Tibial artery (tissue), 4 donors: Measurements from ENCODE around the gene POLA1.

ENCODE experiments used
- DNase-seq, 2 donors: peaks; one replicate each; pipeline ENCODE4 v3.0.0-alpha.2; 2019
- H3K27ac ChIP-seq, 2 donors: fragments of 200-600 bp; sonication (generic) in 1 of 2; 1 replicate in 1 of 2; 2 replicates in 1 of 2; pipeline ENCODE4 v1.5.1; 2018 to 2019; ENCODE audit warnings: mild to moderate bottlenecking in 1 of 2
- H3K27me3 ChIP-seq, 2 donors: fragments of 200-600 bp; sonication (generic) in 1 of 2; one replicate each; pipeline versions ENCODE4 v1.5.1 to v1.6.0; 2016 to 2019
- H3K36me3 ChIP-seq, 3 donors: fragments of 200-600 bp; sonication (generic) in 2 of 3; one replicate each; pipeline ENCODE4 v1.5.1; 2016 to 2019; ENCODE audit warnings: mild to moderate bottlenecking in 2 of 3
- H3K4me1 ChIP-seq, 4 donors: fragments of 200-600 bp; sonication (generic) in 2 of 4; 1 replicate in 3 of 4; 2 replicates in 1 of 4; pipeline ENCODE4 v1.5.1; 2016 to 2019
- H3K4me3 ChIP-seq, 2 donors: fragments of 200-600 bp; sonication (generic) in 1 of 2; 1 replicate in 1 of 2; 2 replicates in 1 of 2; pipeline ENCODE4 v1.5.1; 2018 to 2019; ENCODE audit warnings: mild to moderate bottlenecking in 2 of 2
- H3K9me3 ChIP-seq, 3 donors: fragments of 200-600 bp; sonication (generic) in 1 of 3; one replicate each; pipeline ENCODE4 v1.5.1; 2016 to 2019
- CTCF ChIP-seq, 2 experiments: fragments of 200-600 bp in 1 of 2; fragments of 450-650 bp in 1 of 2; IDR thresholded peaks; one replicate each; pipeline ENCODE4 v1.5.1; 2017 to 2019; ENCODE audit warnings: antibody characterized with exemption in 2 of 2, mild to moderate bottlenecking in 1 of 2, moderate library complexity in 1 of 2
- intact Hi-C: fragments of 100-400 bp; cut with DNase I; formaldehyde crosslinking; loops from one replicate; pipeline ENCODE4 v1.15.0; 2023; ENCODE audit warnings: low total_unique reads

The POLA1 gene

GRCh38 chrX:24761306-24761705 is 67.6 kb downstream of the POLA1 start:
- no peak for DNase-seq
- H3K4me3 ChIP-seq, result no peak overlapping the region
- no peak overlapping the region for H3K27ac ChIP-seq
- H3K4me1 ChIP-seq, result no peaks in the 10 kb centered on the region
- intact Hi-C loops, result no loop called here
- no peak for TF ChIP-seq CTCF (IDR thresholded peaks at IDR 0.05)
- no peaks in the 10 kb centered on the region for H3K9me3 ChIP-seq
- H3K27me3 ChIP-seq, result no peaks in the 10 kb centered on the region
- H3K36me3 ChIP-seq, result no peaks in the 10 kb centered on the region

GRCh38 chrX:24763989-24764388 is 70.3 kb downstream of the POLA1 start:
- Histone ChIP-seq H3K9me3 (no peaks in the 10 kb centered on the region), H3K27me3 (no peaks in the 10 kb centered on the region), H3K4me3 (no peak overlapping the region), H3K36me3 (no peaks in the 10 kb centered on the region), H3K27ac (no peak overlapping the region), H3K4me1 (no peaks in the 10 kb centered on the region)
- no peak for TF ChIP-seq CTCF (IDR thresholded peaks at IDR 0.05)
- intact Hi-C loops, result no loop called here
- DNase-seq, result no peak

- Histone ChIP-seq H3K27ac (no peak overlapping the region), H3K4me1 (no peaks in the 10 kb centered on the region), H3K9me3 (no peaks in the 10 kb centered on the region), H3K36me3 (no peaks in the 10 kb centered on the region), H3K27me3 (no peaks in the 10 kb centered on the region), H3K4me3 (no peak overlapping the region)
- DNase-seq, result no peak
- TF ChIP-seq CTCF (IDR thresholded peaks at IDR 0.05), result no peak
- intact Hi-C loops, result no loop called here
Measured at GRCh38 chrX:24767557-24767956, 73.8 kb downstream of the POLA1 start.

GRCh38 chrX:24768556-24768955 is 74.8 kb downstream of the POLA1 start:
- Histone ChIP-seq H3K36me3 (no peaks in the 10 kb centered on the region), H3K27me3 (no peaks in the 10 kb centered on the region), H3K4me1 (no peaks in the 10 kb centered on the region), H3K27ac (no peak overlapping the region), H3K4me3 (no peak overlapping the region), H3K9me3 (no peaks in the 10 kb centered on the region)
- intact Hi-C loops, result no loop called here
- TF ChIP-seq CTCF (IDR thresholded peaks at IDR 0.05), result no peak
- no peak for DNase-seq

GRCh38 chrX:24774650-24775049 is 80.9 kb downstream of the POLA1 start:
- H3K4me1 ChIP-seq, result no peaks in the 10 kb centered on the region
- H3K36me3 ChIP-seq, result no peaks in the 10 kb centered on the region
- H3K9me3 ChIP-seq, result no peaks in the 10 kb centered on the region
- H3K27ac ChIP-seq, result no peak overlapping the region
- TF ChIP-seq CTCF (IDR thresholded peaks at IDR 0.05), result no peak
- H3K4me3 ChIP-seq, result no peak overlapping the region
- intact Hi-C loops, result no loop called here
- DNase-seq, result no peak
- H3K27me3 ChIP-seq, result no peaks in the 10 kb centered on the region

- Histone ChIP-seq H3K4me3 (no peak overlapping the region), H3K27ac (no peak overlapping the region), H3K27me3 (no peaks in the 10 kb centered on the region), H3K9me3 (no peaks in the 10 kb centered on the region), H3K36me3 (no peaks in the 10 kb centered on the region), H3K4me1 (no peaks in the 10 kb centered on the region)
- intact Hi-C loops, result no loop called here
- DNase-seq, result no peak
- no peak for TF ChIP-seq CTCF (IDR thresholded peaks at IDR 0.05)
Measured at GRCh38 chrX:24775891-24776290, 82.2 kb downstream of the POLA1 start.
